ENCODE data around the gene TARBP2. TPM values are rescaled to one million over a fixed set of nuclear protein-coding genes. Genes with fewer than 3 reads are reported as not detected.

The TARBP2 gene, protein sequence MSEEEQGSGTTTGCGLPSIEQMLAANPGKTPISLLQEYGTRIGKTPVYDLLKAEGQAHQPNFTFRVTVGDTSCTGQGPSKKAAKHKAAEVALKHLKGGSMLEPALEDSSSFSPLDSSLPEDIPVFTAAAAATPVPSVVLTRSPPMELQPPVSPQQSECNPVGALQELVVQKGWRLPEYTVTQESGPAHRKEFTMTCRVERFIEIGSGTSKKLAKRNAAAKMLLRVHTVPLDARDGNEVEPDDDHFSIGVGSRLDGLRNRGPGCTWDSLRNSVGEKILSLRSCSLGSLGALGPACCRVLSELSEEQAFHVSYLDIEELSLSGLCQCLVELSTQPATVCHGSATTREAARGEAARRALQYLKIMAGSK
- total RNA-seq = 10 to 100 TPM; 12.1 to 19.6 (median 17.4) TPM

DNA sequence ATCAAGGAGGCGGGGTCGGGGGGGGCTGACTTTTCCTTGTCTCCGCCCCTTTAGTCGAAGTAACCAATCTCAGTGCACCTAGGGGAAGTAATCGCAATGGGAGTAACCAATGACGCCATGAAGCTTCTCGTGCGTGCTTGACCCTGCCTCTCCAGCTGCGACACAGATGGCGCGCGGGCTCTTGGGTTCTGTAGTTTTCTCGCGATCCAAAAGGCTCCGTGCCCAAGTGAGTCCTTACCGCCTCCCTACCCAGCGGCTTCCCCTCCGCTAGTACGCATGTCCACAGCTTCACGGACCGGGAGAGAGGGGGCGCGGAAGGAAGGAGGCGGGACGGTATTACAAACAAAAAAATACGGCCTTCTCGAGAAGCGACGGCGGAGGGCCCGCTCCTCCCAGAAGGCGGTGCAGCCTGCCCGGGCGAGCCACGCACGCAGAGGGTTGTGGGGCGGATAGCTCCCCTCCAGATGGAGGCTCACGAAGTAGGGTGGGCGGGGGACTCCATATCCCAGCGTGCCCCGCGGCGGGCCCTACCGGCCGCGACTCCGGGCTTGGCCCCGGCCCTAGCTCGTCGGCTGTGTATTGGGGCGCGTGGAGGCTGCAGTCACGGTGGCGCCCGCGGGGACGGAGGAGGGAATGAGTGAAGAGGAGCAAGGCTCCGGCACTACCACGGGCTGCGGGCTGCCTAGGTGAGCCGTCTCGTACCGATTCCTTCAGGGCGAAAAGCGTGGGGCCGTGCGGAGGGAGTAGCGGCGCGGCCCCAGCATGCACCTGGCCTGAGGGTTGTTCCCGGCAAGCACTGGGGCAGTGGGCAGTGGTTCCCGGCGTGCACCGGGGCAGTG is at the start of gene TARBP2:
Gene TARBP2 (plus strand): TSS at position 508 of the 839 bp plus-strand sequence. CDS start 126 bp downstream, at position 634.
- 0% methylated on average over 2 to 17 of the region's 74 CpGs for WGBS, 2 donors (ENCODE audit: low coverage in 1 of 2)
- H3K27me3 ChIP-seq = no peaks in the 10 kb centered on the region
- peaks cover 0 to 65% (median 21%) of the 10 kb centered on the region in 3 donors for H3K4me1 ChIP-seq
- no peaks in the 10 kb centered on the region for H3K9me3 ChIP-seq
- peaks cover 0 to 29% of the 10 kb centered on the region in 2 donors for H3K36me3 ChIP-seq
- TF ChIP-seq EP300 (IDR thresholded peaks at IDR 0.05) = no peak
- peak; percentile 60 to 71 for TF ChIP-seq POLR2A (IDR thresholded peaks at IDR 0.05)
- peak; percentile 73 for TF ChIP-seq POLR2AphosphoS5 (IDR thresholded peaks at IDR 0.05)
- TF ChIP-seq, protein P1, sequence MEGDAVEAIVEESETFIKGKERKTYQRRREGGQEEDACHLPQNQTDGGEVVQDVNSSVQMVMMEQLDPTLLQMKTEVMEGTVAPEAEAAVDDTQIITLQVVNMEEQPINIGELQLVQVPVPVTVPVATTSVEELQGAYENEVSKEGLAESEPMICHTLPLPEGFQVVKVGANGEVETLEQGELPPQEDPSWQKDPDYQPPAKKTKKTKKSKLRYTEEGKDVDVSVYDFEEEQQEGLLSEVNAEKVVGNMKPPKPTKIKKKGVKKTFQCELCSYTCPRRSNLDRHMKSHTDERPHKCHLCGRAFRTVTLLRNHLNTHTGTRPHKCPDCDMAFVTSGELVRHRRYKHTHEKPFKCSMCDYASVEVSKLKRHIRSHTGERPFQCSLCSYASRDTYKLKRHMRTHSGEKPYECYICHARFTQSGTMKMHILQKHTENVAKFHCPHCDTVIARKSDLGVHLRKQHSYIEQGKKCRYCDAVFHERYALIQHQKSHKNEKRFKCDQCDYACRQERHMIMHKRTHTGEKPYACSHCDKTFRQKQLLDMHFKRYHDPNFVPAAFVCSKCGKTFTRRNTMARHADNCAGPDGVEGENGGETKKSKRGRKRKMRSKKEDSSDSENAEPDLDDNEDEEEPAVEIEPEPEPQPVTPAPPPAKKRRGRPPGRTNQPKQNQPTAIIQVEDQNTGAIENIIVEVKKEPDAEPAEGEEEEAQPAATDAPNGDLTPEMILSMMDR (IDR thresholded peaks at IDR 0.05) = peak in 3 of 4 experiments; percentile 6 to 28 (median 21)
- H3K27ac ChIP-seq = peak within 1 kb of the TSS; percentile 91 to 99 (median 96)
- peak within 1 kb of the TSS; percentile 78 to 87 for H3K4me3 ChIP-seq
- peak; percentile 91 for ATAC-seq

DNA sequence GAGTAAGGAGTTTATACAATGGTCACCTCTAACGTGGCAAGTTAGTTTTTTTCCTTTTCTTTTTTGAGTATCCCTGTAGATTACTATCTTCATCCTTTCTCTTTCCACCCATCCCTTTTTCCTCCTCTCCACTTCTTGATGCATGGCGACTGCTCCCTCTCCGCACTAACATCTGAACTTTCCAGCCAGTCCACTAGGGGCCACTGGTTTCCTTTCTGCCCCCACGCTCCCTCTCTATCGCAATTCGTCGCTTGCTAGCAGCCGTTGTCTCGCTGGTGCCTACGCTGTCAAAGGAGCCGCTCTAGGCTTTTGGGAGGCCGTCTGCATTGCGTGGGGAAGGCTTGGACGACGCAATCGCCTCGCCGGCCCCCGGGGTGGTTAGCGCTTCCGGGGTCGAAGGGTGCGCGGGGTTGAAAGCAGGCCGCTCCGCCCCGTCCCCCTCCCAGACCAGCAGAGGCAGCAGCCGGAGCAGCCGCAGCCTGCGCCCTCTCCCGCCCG is 49.4 kb upstream of the TARBP2 start, which contains the start of gene PCBP2:
Gene PCBP2 (plus strand): TSS at position 442 of the 498 bp plus-strand sequence. CDS start 2,699 bp downstream, outside the sequence.
- ATAC-seq = peak; percentile 98
- Histone ChIP-seq H3K9me3 (no peaks in the 10 kb centered on the region), H3K4me3 (peak within 1 kb of the TSS; percentile 77 to 89), H3K27me3 (no peaks in the 10 kb centered on the region), H3K36me3 (peaks cover 2 to 51% of the 10 kb centered on the region in 2 donors), H3K4me1 (peaks cover 8 to 27% (median 20%) of the 10 kb centered on the region in 3 donors), H3K27ac (peak within 1 kb of the TSS; percentile 92 to 97 (median 96))
- 0 to 1% methylated on average over 7 to 12 of the region's 32 CpGs for WGBS, 2 donors (ENCODE audit: low coverage in 1 of 2)
- TF ChIP-seq POLR2A (IDR thresholded peaks at IDR 0.05) = peak; percentile 73 to 85
- TF ChIP-seq, protein P1 (IDR thresholded peaks at IDR 0.05) = peak; percentile 57 to 95 (median 94)
- peak; percentile 96 for TF ChIP-seq POLR2AphosphoS5 (IDR thresholded peaks at IDR 0.05)
- TF ChIP-seq EP300 (IDR thresholded peaks at IDR 0.05) = no peak

DNA sequence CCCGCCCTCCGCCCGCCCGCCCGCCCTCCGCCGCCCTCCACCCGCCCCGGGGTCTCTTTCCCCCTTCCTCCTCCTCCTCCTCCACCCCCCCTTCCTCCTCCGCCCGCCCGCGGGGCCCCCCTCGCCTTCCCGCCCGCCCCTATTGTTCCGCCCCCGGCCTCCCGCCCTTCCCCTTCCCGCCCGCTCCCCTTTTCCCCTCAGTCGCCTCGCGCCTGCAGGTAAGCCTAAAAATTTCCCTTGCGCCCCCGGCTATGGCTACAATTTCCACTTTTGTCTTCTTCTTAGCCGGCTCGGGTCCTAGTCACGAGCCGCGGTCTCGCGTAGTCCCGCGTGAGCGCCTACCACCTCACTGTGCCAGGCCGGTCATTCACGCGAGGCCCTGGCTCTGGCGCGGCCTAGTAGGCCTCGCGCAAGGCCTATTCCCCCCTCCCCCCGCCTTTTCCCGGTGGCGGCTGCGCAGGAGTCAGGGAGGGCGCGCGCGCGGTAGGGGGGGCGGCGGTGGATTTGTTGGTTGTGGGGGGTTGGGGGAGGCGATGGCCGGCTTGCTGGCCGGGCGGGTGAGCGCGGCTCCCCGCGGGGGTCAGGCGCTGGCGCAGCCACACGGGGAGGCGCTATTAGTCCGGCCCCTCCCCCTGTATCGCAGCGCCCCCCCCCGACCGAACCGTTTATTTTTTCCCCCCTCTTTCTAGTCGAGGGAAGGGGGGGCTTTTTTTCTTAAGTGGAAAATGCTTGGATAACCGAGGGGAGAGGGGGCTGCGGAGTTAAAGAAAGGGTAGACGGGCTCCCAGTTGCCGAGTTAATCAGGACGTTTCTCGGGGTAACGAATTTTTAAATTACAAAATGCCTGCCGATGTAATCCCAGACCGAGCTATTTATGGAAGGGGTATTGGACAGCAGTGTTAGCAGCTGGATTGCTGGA is 48.7 kb upstream of the TARBP2 start:
- H3K9me3 ChIP-seq = no peaks in the 10 kb centered on the region
- H3K27me3 ChIP-seq = no peaks in the 10 kb centered on the region
- peak overlapping the region; percentile 92 to 97 (median 96) for H3K27ac ChIP-seq
- H3K4me1 ChIP-seq = peaks cover 8 to 31% (median 20%) of the 10 kb centered on the region in 3 donors
- WGBS, 2 donors (ENCODE audit: low coverage in 1 of 2) = 0 to 4% methylated on average over 4 to 9 of the region's 82 CpGs
- H3K36me3 ChIP-seq = peaks cover 10 to 51% of the 10 kb centered on the region in 2 donors
- peak overlapping the region; percentile 77 to 89 for H3K4me3 ChIP-seq
- TF ChIP-seq, protein P1 (IDR thresholded peaks at IDR 0.05) = peak in 1 of 4 experiments; percentile 71
- TF ChIP-seq POLR2A (IDR thresholded peaks at IDR 0.05) = peak in 1 of 2 donors; percentile 15
- TF ChIP-seq EP300 (IDR thresholded peaks at IDR 0.05) = no peak
- TF ChIP-seq POLR2AphosphoS5 (IDR thresholded peaks at IDR 0.05) = peak; percentile 67
- peak; percentile 73 for ATAC-seq

Data from gastroesophageal sphincter (tissue), 4 donors.